Measurements from ENCODE around the gene HLA-DRB1. TPM values are rescaled to one million over a fixed set of nuclear protein-coding genes. Genes with fewer than 3 reads are reported as not detected.
A peak's percentile ranks its signal among the peaks of the same experiment; 100 is the strongest.
"Not testable (repeated sequence)": the region's sequence is repeated elsewhere in the genome, so short reads cannot be mapped to it uniquely, and the experiment has no call there.

The HLA-DRB1 gene
- total RNA-seq, result 100 to 1,000 TPM in 1 of 2 donors, 10 to 100 TPM in 1; 11.4 to 109 TPM

GRCh38 chr6:32589596-32590449 lies at the start of gene HLA-DRB1:
TSS of gene HLA-DRB1 (minus strand) at chr6:32589848. CDS start at chr6:32589742, 106 bp downstream.
- Mint-ChIP-seq H3K4me1 (no peaks in the 10 kb centered on the region), H3K27ac (no peak within 1 kb of the TSS), H3K9me3 (no peaks in the 10 kb centered on the region), H3K4me3 (peak within 1 kb of the TSS; percentile 26), H3K36me3 (ENCODE audit: low read depth) (no peaks in the 10 kb centered on the region), H3K27me3 (peaks cover 6% of the 10 kb centered on the region)
- ATAC-seq (replicated peaks), result peak; percentile 96

GRCh38 chr6:32638532-32639219 lies 49.0 kb upstream of the HLA-DRB1 start:
- ATAC-seq (replicated peaks), result no peak
- H3K36me3 Mint-ChIP-seq (ENCODE audit: low read depth), result no peaks in the 10 kb centered on the region
- no peak overlapping the region for H3K27ac Mint-ChIP-seq
- no peak overlapping the region for H3K4me3 Mint-ChIP-seq
- no peaks in the 10 kb centered on the region for H3K9me3 Mint-ChIP-seq
- peaks cover 11% of the 10 kb centered on the region for H3K4me1 Mint-ChIP-seq
- no peaks in the 10 kb centered on the region for H3K27me3 Mint-ChIP-seq

GRCh38 chr6:32637883-32638282 lies 48.2 kb upstream of the HLA-DRB1 start:
- no peaks in the 10 kb centered on the region for H3K36me3 Mint-ChIP-seq (ENCODE audit: low read depth)
- H3K4me1 Mint-ChIP-seq, result peaks cover 13% of the 10 kb centered on the region
- H3K9me3 Mint-ChIP-seq, result no peaks in the 10 kb centered on the region
- ATAC-seq (replicated peaks), result no peak
- H3K4me3 Mint-ChIP-seq, result no peak overlapping the region
- no peaks in the 10 kb centered on the region for H3K27me3 Mint-ChIP-seq
- no peak overlapping the region for H3K27ac Mint-ChIP-seq

GRCh38 chr6:32637219-32637880 lies 47.7 kb upstream of the HLA-DRB1 start, which contains the start of gene HLA-DQA1:
TSS of gene HLA-DQA1 (plus strand) at chr6:32637406. CDS start at chr6:32637459, 53 bp downstream.
- Mint-ChIP-seq H3K36me3 (ENCODE audit: low read depth) (no peaks in the 10 kb centered on the region), H3K4me3 (no peak within 1 kb of the TSS), H3K27ac (no peak within 1 kb of the TSS), H3K4me1 (peaks cover 13% of the 10 kb centered on the region), H3K9me3 (no peaks in the 10 kb centered on the region), H3K27me3 (no peaks in the 10 kb centered on the region)
- no peak for ATAC-seq (replicated peaks)

- Mint-ChIP-seq H3K9me3 (no peaks in the 10 kb centered on the region), H3K4me3 (no peak overlapping the region), H3K36me3 (ENCODE audit: low read depth) (no peaks in the 10 kb centered on the region), H3K27ac (no peak overlapping the region), H3K27me3 (no peaks in the 10 kb centered on the region), H3K4me1 (peaks cover 13% of the 10 kb centered on the region)
- no peak for ATAC-seq (replicated peaks)
Measured at GRCh38 chr6:32635526-32636123, 46.0 kb upstream of the HLA-DRB1 start.

GRCh38 chr6:32629793-32630192 lies 40.1 kb upstream of the HLA-DRB1 start:
- H3K9me3 Mint-ChIP-seq; H3K36me3 Mint-ChIP-seq (ENCODE audit: low read depth); H3K27ac Mint-ChIP-seq; H3K4me3 Mint-ChIP-seq; H3K27me3 Mint-ChIP-seq; ATAC-seq (replicated peaks): not testable (repeated sequence)
- peaks cover 18% of the 10 kb centered on the region for H3K4me1 Mint-ChIP-seq

GRCh38 chr6:32627831-32628230 lies 38.2 kb upstream of the HLA-DRB1 start:
- Mint-ChIP-seq H3K36me3 (ENCODE audit: low read depth) (no peaks in the 10 kb centered on the region), H3K4me3 (peak overlapping the region; percentile 26), H3K27me3 (no peaks in the 10 kb centered on the region), H3K27ac (peak overlapping the region; percentile 68), H3K4me1 (peaks cover 21% of the 10 kb centered on the region), H3K9me3 (no peaks in the 10 kb centered on the region)
- no peak for ATAC-seq (replicated peaks)

GRCh38 chr6:32627249-32627648 lies 37.6 kb upstream of the HLA-DRB1 start:
- Mint-ChIP-seq H3K9me3 (no peaks in the 10 kb centered on the region), H3K27me3 (no peaks in the 10 kb centered on the region), H3K36me3 (ENCODE audit: low read depth) (no peaks in the 10 kb centered on the region), H3K4me3 (no peak overlapping the region), H3K27ac (peak overlapping the region; percentile 68), H3K4me1 (peaks cover 26% of the 10 kb centered on the region)
- peak; percentile 47 for ATAC-seq (replicated peaks)

GRCh38 chr6:32625137-32625536 lies 35.5 kb upstream of the HLA-DRB1 start:
- H3K36me3 Mint-ChIP-seq (ENCODE audit: low read depth), result no peaks in the 10 kb centered on the region
- peaks cover 32% of the 10 kb centered on the region for H3K4me1 Mint-ChIP-seq

GRCh38 chr6:32624565-32624964 lies 34.9 kb upstream of the HLA-DRB1 start:
- Mint-ChIP-seq H3K36me3 (ENCODE audit: low read depth) (no peaks in the 10 kb centered on the region), H3K9me3 (no peaks in the 10 kb centered on the region), H3K4me1 (peaks cover 32% of the 10 kb centered on the region), H3K27ac (no peak overlapping the region), H3K27me3 (no peaks in the 10 kb centered on the region), H3K4me3 (no peak overlapping the region)
- ATAC-seq (replicated peaks), result no peak

More at GRCh38 chr6:32625137-32625536, 35.5 kb upstream of the HLA-DRB1 start:
- no peak for ATAC-seq (replicated peaks)
- Mint-ChIP-seq H3K4me3 (no peak overlapping the region), H3K9me3 (no peaks in the 10 kb centered on the region), H3K27me3 (no peaks in the 10 kb centered on the region), H3K27ac (peak overlapping the region; percentile 14)

GRCh38 chr6:32623693-32624092 lies 34.0 kb upstream of the HLA-DRB1 start:
- no peak for ATAC-seq (replicated peaks)
- H3K4me3 Mint-ChIP-seq, result peak overlapping the region; percentile 70

GRCh38 chr6:32622545-32623401 lies 33.1 kb upstream of the HLA-DRB1 start:
- H3K9me3 Mint-ChIP-seq, result no peaks in the 10 kb centered on the region
- no peaks in the 10 kb centered on the region for H3K36me3 Mint-ChIP-seq (ENCODE audit: low read depth)
- peaks cover 32% of the 10 kb centered on the region for H3K4me1 Mint-ChIP-seq
- ATAC-seq (replicated peaks), result peak; percentile 87
- no peaks in the 10 kb centered on the region for H3K27me3 Mint-ChIP-seq
- H3K4me3 Mint-ChIP-seq, result peak overlapping the region; percentile 70
- peak overlapping the region; percentile 89 for H3K27ac Mint-ChIP-seq

More at GRCh38 chr6:32623693-32624092, 34.0 kb upstream of the HLA-DRB1 start:
- Mint-ChIP-seq H3K27ac (peak overlapping the region; percentile 89), H3K36me3 (ENCODE audit: low read depth) (no peaks in the 10 kb centered on the region), H3K4me1 (peaks cover 32% of the 10 kb centered on the region), H3K9me3 (no peaks in the 10 kb centered on the region), H3K27me3 (no peaks in the 10 kb centered on the region)

- Mint-ChIP-seq H3K9me3 (no peaks in the 10 kb centered on the region), H3K4me1 (peaks cover 38% of the 10 kb centered on the region), H3K4me3 (no peak overlapping the region), H3K27ac (no peak overlapping the region), H3K27me3 (no peaks in the 10 kb centered on the region), H3K36me3 (ENCODE audit: low read depth) (no peaks in the 10 kb centered on the region)
- ATAC-seq (replicated peaks), result no peak
Measured at GRCh38 chr6:32621372-32621771, 31.7 kb upstream of the HLA-DRB1 start.

All from activated T-helper 17 cell treated with anti-CD3 and anti-CD28 coated beads, Interleukin-2, amount 50 U/mL, for 72 hours (primary cell).